Astrocyte of the spinal cord (primary cell): ENCODE measurements around the gene FAM227A.
"Not testable (repeated sequence)": the region's sequence is repeated elsewhere in the genome, so short reads cannot be mapped to it uniquely, and the experiment has no call there.

Experiments
- DNase-seq: peaks from one replicate; pipeline ENCODE4 v3.0.0; 2011; ENCODE audit warnings: low read depth, low spot score
- H3K4me3 ChIP-seq: 2 replicates; pipeline ENCODE4 v1.5.1; 2011; ENCODE audit warnings: low read depth, mild to moderate bottlenecking, low read length, moderate library complexity
- CTCF ChIP-seq: IDR thresholded peaks from 2 replicates; pipeline ENCODE4 v1.5.1; 2012; ENCODE audit warnings: low read depth, mild to moderate bottlenecking, low read length, inconsistent platforms
- in situ Hi-C: cut with HindIII; loops from 2 replicates; pipeline ENCODE4 v1.10.0; 2017; ENCODE audit warnings: low sequenced_read_pairs

Gene FAM227A

GRCh38 chr22:38645430-38645829 is 10.8 kb downstream of the FAM227A start:
- no peak for TF ChIP-seq CTCF
- in situ Hi-C loops = no loop called here
- H3K4me3 ChIP-seq = no peak overlapping the region
- no peak for DNase-seq

- DNase-seq, in situ Hi-C loops, H3K4me3 ChIP-seq: not testable (repeated sequence)
These were observed 11.9 kb downstream of the FAM227A start for GRCh38 chr22:38644245-38644644.

- no peak for TF ChIP-seq CTCF
- H3K4me3 ChIP-seq = no peak overlapping the region
- DNase-seq = no peak
- in situ Hi-C loops = no loop called here
These were observed 14.6 kb downstream of the FAM227A start for GRCh38 chr22:38641476-38642040.

- no peak for DNase-seq
- TF ChIP-seq CTCF = no peak
- H3K4me3 ChIP-seq = no peak overlapping the region
- in situ Hi-C loops = no loop called here
These were observed 17.5 kb downstream of the FAM227A start for GRCh38 chr22:38638728-38639127.

- DNase-seq = no peak
- H3K4me3 ChIP-seq = no peak overlapping the region
- in situ Hi-C loops = no loop called here
- no peak for TF ChIP-seq CTCF
These were observed 18.0 kb downstream of the FAM227A start for GRCh38 chr22:38638216-38638615.

- TF ChIP-seq CTCF = no peak
- H3K4me3 ChIP-seq = no peak overlapping the region
- in situ Hi-C loops = no loop called here
- DNase-seq = no peak
These were observed 23.7 kb downstream of the FAM227A start for GRCh38 chr22:38632528-38632927.

- in situ Hi-C loops = no loop called here
- H3K4me3 ChIP-seq = no peak overlapping the region
- no peak for DNase-seq
- TF ChIP-seq CTCF = no peak
These were observed 24.5 kb downstream of the FAM227A start for GRCh38 chr22:38631724-38632123.
